ENCODE data around the gene HDAC4. TPM values are rescaled to one million over a fixed set of nuclear protein-coding genes. Genes with fewer than 3 reads are reported as not detected.

Gene HDAC4
- total RNA-seq, 1 donor from 2014 or later: 11.8 TPM

GRCh38 chr2:239006622-239007285 is 394.1 kb downstream of the HDAC4 start:
- Histone ChIP-seq H3K9me3 (ENCODE audit: insufficient read depth, low read depth, low read length) (peaks cover 1% of the 10 kb centered on the region), H3K4me2 (ENCODE audit: low read length) (no peak overlapping the region), H3K9ac (ENCODE audit: low read length) (no peak overlapping the region), H3K27ac (ENCODE audit: low read depth, low read length) (no peak overlapping the region), H3K79me2 (ENCODE audit: insufficient read depth, low read length) (no peaks in the 10 kb centered on the region), H3K4me3 (ENCODE audit: insufficient read depth, low read depth, low read length) (no peak overlapping the region), H3K27me3 (ENCODE audit: insufficient read depth, low read length) (peaks cover 21% of the 10 kb centered on the region), H3K4me1 (ENCODE audit: insufficient read depth, low read length) (no peaks in the 10 kb centered on the region), H2AFZ (ENCODE audit: low read depth, low read length) (no peak overlapping the region), H4K20me1 (ENCODE audit: insufficient read depth, low read length) (no peaks in the 10 kb centered on the region), H3K36me3 (ENCODE audit: insufficient read depth, low read length) (no peaks in the 10 kb centered on the region)
- DNase-seq (ENCODE audit: low read depth) (no peak), FAIRE-seq (no peak)
- H3K4me1 Mint-ChIP-seq (ENCODE audit: low read depth, unreplicated experiment): no peaks in the 10 kb centered on the region
- peaks cover 45% of the 10 kb centered on the region for H3K27me3 Mint-ChIP-seq (ENCODE audit: low read depth, unreplicated experiment)
- H3K27ac Mint-ChIP-seq (ENCODE audit: unreplicated experiment): no peak overlapping the region
- peaks cover 9% of the 10 kb centered on the region for H3K9me3 Mint-ChIP-seq (ENCODE audit: unreplicated experiment)
- no peaks in the 10 kb centered on the region for H3K36me3 Mint-ChIP-seq (ENCODE audit: low read depth, unreplicated experiment)
- TF ChIP-seq EZH2 (IDR thresholded peaks at IDR 0.05; ENCODE audit: insufficient read depth, low read length) (no peak), CTCF (IDR thresholded peaks at IDR 0.05; ENCODE audit: insufficient read depth, low read depth, low read length) (no peak)
- no peak overlapping the region for H3K4me3 Mint-ChIP-seq (ENCODE audit: unreplicated experiment)

GRCh38 chr2:239005586-239005985 is 395.2 kb downstream of the HDAC4 start:
- H3K4me1 ChIP-seq (ENCODE audit: insufficient read depth, low read length): no peaks in the 10 kb centered on the region
- no peak for FAIRE-seq
- no peak overlapping the region for H3K4me3 ChIP-seq (ENCODE audit: insufficient read depth, low read depth, low read length)
- peaks cover 18% of the 10 kb centered on the region for H3K27me3 ChIP-seq (ENCODE audit: insufficient read depth, low read length)
- peaks cover 9% of the 10 kb centered on the region for H3K9me3 Mint-ChIP-seq (ENCODE audit: unreplicated experiment)
- no peak overlapping the region for H3K4me2 ChIP-seq (ENCODE audit: low read length)
- H3K27ac Mint-ChIP-seq (ENCODE audit: unreplicated experiment): no peak overlapping the region
- H3K4me3 Mint-ChIP-seq (ENCODE audit: unreplicated experiment): no peak overlapping the region
- DNase-seq (ENCODE audit: low read depth): no peak
- H3K79me2 ChIP-seq (ENCODE audit: insufficient read depth, low read length): no peaks in the 10 kb centered on the region
- no peak overlapping the region for H3K27ac ChIP-seq (ENCODE audit: low read depth, low read length)
- no peak for TF ChIP-seq EZH2 (IDR thresholded peaks at IDR 0.05; ENCODE audit: insufficient read depth, low read length)
- peaks cover 46% of the 10 kb centered on the region for H3K27me3 Mint-ChIP-seq (ENCODE audit: low read depth, unreplicated experiment)
- peaks cover 3% of the 10 kb centered on the region for H3K9me3 ChIP-seq (ENCODE audit: insufficient read depth, low read depth, low read length)
- no peaks in the 10 kb centered on the region for H3K36me3 ChIP-seq (ENCODE audit: insufficient read depth, low read length)
- H3K9ac ChIP-seq (ENCODE audit: low read length): no peak overlapping the region
- H3K4me1 Mint-ChIP-seq (ENCODE audit: low read depth, unreplicated experiment): no peaks in the 10 kb centered on the region
- no peak overlapping the region for H2AFZ ChIP-seq (ENCODE audit: low read depth, low read length)
- no peaks in the 10 kb centered on the region for H4K20me1 ChIP-seq (ENCODE audit: insufficient read depth, low read length)
- H3K36me3 Mint-ChIP-seq (ENCODE audit: low read depth, unreplicated experiment): no peaks in the 10 kb centered on the region

GRCh38 chr2:239004274-239005015 is 396.4 kb downstream of the HDAC4 start:
- peaks cover 43% of the 10 kb centered on the region for H3K27me3 Mint-ChIP-seq (ENCODE audit: low read depth, unreplicated experiment)

More at GRCh38 chr2:239004274-239005015, 396.4 kb downstream of the HDAC4 start:
- H3K27ac Mint-ChIP-seq (ENCODE audit: unreplicated experiment): no peak overlapping the region
- H3K9me3 Mint-ChIP-seq (ENCODE audit: unreplicated experiment): peaks cover 9% of the 10 kb centered on the region
- Histone ChIP-seq H3K27me3 (ENCODE audit: insufficient read depth, low read length) (peaks cover 18% of the 10 kb centered on the region), H3K27ac (ENCODE audit: low read depth, low read length) (no peak overlapping the region), H3K4me2 (ENCODE audit: low read length) (no peak overlapping the region), H4K20me1 (ENCODE audit: insufficient read depth, low read length) (no peaks in the 10 kb centered on the region), H3K36me3 (ENCODE audit: insufficient read depth, low read length) (no peaks in the 10 kb centered on the region), H3K4me3 (ENCODE audit: insufficient read depth, low read depth, low read length) (no peak overlapping the region), H3K9me3 (ENCODE audit: insufficient read depth, low read depth, low read length) (peaks cover 3% of the 10 kb centered on the region), H3K4me1 (ENCODE audit: insufficient read depth, low read length) (no peaks in the 10 kb centered on the region), H3K9ac (ENCODE audit: low read length) (no peak overlapping the region), H2AFZ (ENCODE audit: low read depth, low read length) (no peak overlapping the region), H3K79me2 (ENCODE audit: insufficient read depth, low read length) (no peaks in the 10 kb centered on the region)
- FAIRE-seq (no peak), DNase-seq (ENCODE audit: low read depth) (no peak)
- H3K4me3 Mint-ChIP-seq (ENCODE audit: unreplicated experiment): no peak overlapping the region
- no peaks in the 10 kb centered on the region for H3K36me3 Mint-ChIP-seq (ENCODE audit: low read depth, unreplicated experiment)
- H3K4me1 Mint-ChIP-seq (ENCODE audit: low read depth, unreplicated experiment): peaks cover 2% of the 10 kb centered on the region
- TF ChIP-seq EZH2 (IDR thresholded peaks at IDR 0.05; ENCODE audit: insufficient read depth, low read length): no peak
- TF ChIP-seq CTCF (IDR thresholded peaks at IDR 0.05; ENCODE audit: insufficient read depth, low read depth, low read length): no peak
